Activated gamma-delta T cell treated with anti-CD3 and anti-CD28 coated beads, Interleukin-2, amount 50 U/mL, for 16 hours (primary cell): ENCODE measurements around the gene PCDH18.
"Not testable (repeated sequence)": the region's sequence is repeated elsewhere in the genome, so short reads cannot be mapped to it uniquely, and the experiment has no call there.

ENCODE experiments used
- DNase-seq: peaks from one replicate; pipeline ENCODE4 v3.0.0-alpha.2; 2020; ENCODE audit warnings: low read depth

Gene PCDH18

GRCh38 chr4:137531986-137532868 lies at the start of gene PCDH18:
PCDH18 (minus strand) TSS chr4:137532494; CDS start chr4:137532088, 406 bp downstream.
- DNase-seq, result no peak

DNA sequence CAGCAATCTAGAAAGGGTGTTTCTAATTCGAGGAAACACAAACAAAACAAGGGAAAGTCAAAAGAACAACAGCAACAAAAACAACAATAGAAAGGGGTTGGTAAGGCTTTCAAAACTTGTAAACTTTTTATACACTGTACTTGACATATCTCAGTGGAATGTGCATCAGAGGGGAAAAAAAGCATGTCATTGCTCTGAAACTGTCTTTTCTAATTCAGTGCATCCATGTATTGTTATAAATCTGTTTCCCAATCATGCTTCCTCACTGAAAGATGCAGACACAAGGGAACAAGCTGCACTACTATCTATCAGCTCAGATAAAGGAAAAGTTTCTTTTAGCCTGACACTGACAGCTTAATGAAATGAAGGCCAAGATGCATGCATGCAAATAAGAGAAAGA lies 44.2 kb upstream of the PCDH18 start:
- DNase-seq, result no peak

GRCh38 chr4:137572647-137573046 lies 40.4 kb upstream of the PCDH18 start:
- no peak for DNase-seq

DNA sequence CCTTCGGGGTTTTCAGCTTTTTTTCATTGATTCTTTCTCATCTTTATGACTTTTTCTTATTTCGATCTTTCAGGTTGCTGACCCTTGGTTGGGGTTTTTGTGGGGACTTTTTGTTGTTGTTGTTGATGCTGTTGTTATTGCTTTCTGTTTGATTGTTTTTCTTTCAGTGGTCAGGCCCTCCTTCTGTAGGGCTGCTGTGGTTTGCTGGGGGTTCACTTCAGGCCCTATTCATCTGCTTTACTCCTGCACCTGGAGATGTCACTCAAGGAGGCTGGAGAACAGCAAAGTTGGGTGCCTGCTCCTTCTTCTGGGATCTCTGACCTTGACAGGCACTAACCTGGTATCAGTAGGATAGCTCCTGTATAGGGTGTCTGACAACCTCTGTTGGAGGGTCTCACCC lies 39.9 kb upstream of the PCDH18 start:
- DNase-seq, result no peak

GRCh38 chr4:137559801-137560200 lies 27.5 kb upstream of the PCDH18 start:
- DNase-seq, result no peak

DNA sequence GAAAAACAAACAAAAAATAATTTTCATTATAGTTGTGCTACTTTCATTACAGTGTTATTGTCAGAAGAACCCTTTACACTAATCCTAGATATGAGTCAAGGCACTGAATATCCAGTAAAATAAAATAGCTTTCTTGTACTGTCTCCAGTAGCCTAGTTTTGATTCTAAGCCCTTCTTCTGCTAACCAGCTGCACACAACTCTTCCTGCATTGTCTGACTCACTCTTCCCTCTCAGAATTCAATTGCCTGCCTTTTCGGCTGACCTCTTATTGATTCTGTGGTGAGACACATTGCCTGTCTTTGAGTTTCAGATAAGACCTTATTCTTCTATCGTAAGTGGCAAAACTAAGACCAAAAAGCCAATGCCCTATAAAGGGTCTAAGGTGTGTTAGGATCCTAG lies 26.7 kb upstream of the PCDH18 start:
- no peak for DNase-seq

- DNase-seq, result no peak
These were observed 13.2 kb upstream of the PCDH18 start for GRCh38 chr4:137545461-137545861.

DNA sequence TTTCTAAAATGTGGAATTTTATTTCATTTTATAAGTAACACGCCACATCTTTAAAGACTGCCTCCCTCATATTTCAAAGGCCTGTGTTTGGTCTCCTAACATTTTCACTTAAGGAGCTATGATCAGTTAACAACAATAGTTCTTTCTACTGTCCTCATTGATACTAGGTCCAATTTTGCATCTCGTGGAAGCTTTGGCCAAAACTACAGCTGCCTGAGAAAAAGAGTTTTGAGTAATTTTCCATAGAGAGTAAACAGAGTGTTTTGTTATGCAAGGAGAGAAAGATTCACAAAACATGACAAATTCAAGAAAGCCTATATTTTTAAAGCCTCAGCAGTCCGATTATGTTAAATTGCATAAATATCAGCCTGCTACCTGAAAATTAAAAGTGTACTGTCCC lies 11.4 kb upstream of the PCDH18 start:
- DNase-seq, result no peak

DNA sequence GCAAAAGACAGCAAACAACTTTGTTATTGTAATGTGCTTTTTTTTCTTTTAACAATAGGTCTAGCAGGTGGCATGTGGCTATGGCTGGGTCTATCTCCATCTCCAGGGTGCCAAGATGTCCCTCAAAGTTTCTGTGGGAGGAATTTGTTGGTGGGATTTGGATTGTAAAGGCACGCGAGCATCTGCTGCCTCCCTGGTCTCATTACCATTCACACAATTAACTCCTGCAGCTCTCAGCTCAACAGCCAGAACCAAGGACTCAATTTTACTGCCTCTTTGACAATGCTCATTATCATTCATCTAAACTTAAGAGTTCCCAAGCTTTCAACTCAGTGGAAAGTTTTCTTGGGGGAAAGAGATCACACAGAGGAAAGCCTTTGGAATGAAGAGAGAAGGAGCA lies 10.9 kb upstream of the PCDH18 start:
- no peak for DNase-seq

DNA sequence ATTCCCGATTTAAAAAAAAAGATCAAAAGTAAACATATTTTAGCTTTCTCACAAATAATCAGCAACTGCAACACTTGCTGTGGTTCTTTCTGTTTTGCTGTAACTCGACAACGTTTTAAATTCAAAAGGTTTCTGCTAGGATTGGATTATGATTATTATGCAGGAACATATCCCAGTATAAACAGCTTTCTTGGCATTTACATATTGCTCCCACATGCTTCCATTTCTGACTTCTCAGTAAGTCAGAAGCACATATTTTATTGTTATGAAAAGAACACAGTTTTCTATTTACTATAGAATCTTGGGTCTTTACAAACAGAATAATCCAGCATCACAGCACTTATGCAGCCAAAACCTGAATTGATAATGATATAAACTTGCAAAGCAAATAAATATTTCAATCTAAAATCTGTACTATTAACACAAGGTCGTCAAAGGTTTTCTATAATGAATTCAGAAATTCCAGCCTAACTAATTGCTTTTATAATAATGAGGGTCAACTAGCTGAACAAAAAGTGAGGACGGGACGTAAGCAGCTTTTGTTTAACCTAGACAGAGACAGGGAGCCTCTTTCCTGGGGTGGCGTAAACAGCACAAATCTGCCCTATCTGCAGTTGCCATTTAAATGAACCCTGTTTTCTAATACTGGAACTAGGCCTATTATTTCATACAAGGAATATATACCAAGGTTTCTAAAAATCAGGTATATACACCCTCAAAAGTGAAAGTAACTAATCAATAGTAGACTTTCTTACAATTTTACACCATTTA lies 9.8 kb upstream of the PCDH18 start:
- no peak for DNase-seq

- no peak for DNase-seq
These were observed 8.9 kb upstream of the PCDH18 start for GRCh38 chr4:137541181-137541580.

- DNase-seq, result no peak
These were observed 8.1 kb upstream of the PCDH18 start for GRCh38 chr4:137540356-137540755.

DNA sequence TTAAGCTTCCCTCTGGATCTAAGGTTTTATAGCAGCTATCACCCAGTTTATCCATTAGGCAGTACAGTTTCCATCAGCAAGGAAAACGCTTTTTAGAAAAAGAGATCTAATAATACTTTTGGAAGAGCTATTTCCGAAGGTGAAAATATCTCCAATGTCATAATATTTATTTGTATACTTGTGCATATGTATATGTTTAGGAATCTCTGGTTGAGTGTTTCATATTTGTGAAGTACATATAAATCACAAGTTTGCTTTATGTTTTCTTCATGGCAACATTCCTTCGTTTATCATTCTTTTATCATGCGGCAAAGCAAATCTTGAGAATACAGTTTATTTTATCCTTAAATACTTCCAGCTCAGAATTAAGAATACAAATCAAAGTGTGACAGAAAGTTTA lies 6.2 kb upstream of the PCDH18 start:
- no peak for DNase-seq

DNA sequence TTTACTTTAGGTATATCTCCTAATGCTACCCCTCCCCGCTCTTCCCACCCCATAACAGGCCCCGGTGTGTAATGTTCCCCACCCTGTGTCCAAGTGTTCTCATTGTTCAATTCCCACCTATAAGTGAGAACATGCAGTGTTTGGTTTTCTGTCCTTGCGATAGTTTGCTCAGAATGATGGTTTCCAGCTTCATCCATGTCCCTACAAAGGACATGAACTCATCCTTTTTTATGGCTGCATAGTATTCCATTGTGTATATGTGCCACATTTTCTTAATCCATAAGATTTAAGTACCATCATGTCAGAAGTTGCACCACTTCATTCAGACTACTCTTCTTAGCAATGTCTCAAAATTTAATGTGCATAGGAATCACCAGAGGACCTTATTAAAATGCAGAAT lies 5.5 kb upstream of the PCDH18 start:
- DNase-seq, result not testable (repeated sequence)

DNA sequence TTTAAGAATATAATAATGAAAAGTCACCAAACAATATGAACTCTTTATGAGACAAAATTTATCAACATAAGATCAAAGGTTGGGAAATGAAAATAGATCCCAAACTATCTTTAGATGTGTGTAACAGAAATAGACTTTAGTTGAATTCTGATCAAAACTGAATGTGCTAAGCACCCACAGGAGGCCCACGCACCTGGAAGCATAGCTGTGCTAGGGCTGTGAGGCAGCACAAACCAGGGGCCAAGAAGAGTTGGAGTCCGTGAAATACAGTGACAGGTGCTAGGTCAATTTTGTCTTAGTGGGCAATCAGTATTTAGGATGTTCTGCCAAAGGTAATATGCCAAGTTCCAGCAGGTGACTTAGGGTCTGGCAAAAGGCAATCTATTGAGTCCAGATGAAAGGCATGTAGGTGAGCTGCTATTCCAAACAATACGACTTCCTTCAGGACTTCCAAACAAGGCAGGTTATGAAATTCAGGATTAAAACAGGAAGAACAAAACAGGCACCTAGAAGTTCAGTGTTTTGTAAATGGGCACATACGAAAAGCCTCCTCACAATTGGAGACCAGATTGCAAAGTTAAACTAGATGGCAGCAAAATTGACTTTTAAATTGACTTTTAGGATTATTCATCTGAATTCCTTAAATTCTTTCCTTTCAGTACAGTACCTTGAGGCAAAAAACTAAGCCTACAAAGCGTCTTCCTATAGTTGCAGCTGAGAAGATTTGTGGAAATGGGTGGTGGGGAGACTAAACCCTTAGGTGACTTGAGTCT lies 4.7 kb upstream of the PCDH18 start:
- no peak for DNase-seq

DNA sequence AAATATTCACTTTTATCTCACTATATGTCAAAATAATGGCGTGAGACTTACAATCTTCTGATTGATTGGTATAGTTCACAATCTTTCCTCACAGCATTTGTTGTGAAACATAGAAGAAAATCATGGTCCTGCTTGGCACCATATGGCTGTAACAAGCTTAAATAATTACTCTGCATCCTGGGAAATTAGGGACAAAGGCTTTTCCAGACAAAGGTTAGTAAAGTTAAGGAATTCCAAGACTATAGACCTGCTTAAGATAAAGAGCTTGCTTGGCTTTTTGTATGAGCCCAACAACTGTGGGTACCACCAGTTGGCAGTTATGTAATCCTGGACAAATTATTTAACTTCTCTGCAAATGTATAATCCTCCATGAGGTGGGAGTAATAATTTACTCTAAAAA lies 3.4 kb upstream of the PCDH18 start:
- DNase-seq, result no peak

- DNase-seq, result no peak
These were observed 2.2 kb upstream of the PCDH18 start for GRCh38 chr4:137534516-137534915.

GRCh38 chr4:137533855-137534254 lies 1.6 kb upstream of the PCDH18 start:
- no peak for DNase-seq

DNA sequence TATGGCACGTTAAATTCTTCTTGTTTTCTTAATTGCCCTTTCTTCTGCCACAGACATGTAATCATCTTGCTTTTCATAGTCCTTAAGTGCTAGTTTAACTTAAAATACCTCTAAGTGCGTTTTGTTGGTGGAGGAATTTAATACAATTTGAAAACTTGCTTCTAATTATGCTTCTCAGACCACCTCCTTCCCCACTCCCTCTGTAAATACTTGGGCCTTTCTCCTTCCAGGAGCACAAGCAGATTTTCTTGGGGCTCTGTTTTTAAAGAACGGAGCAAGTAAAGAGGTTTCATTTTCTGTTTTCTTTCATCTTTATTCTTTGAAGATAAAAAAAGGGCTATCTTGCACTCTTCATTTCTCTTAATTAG lies 559 bp upstream of the PCDH18 start:
- DNase-seq, result no peak

GRCh38 chr4:137531168-137531985 lies 917 bp downstream of the PCDH18 start:
- no peak for DNase-seq

GRCh38 chr4:137530176-137530575 lies 2.1 kb downstream of the PCDH18 start:
- DNase-seq, result no peak

DNA sequence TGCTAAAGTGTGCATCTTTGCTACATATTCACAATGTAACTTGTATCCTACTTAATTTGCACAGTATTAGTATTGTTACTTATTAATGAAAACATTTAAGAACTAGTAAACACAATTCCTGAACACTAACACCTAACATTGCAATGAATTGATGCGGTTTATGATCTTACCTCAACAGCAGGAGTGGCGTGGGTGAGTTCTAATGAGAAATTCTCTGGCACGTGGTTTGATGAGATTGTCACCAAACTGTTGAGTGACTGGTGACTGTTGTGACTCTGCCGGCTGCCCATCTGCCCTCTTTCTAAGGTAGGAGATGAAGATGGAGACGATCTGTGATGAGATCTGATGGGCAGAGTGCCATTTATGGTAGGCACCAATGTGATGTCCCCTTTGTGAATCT lies 2.9 kb downstream of the PCDH18 start:
- DNase-seq, result no peak
